Activated effector memory CD4-positive, alpha-beta T cell treated with Interleukin-2 at 50 U/mL for 16 hours (primary cell): ENCODE results near the gene PPIL1.

Experiments used
- DNase-seq: peaks from one replicate; pipeline ENCODE4 v3.0.0-alpha.2; 2020

The PPIL1 gene

GRCh38 chr6:36888115-36888643 is 13.6 kb upstream of the PPIL1 start:
- no peak for DNase-seq

- no peak for DNase-seq
Observed at GRCh38 chr6:36886950-36887618, 12.5 kb upstream of the PPIL1 start.

GRCh38 chr6:36885461-36886401 is 11.1 kb upstream of the PPIL1 start, which contains the start of gene C6orf89:
C6orf89 (plus strand) TSS chr6:36885952; CDS start chr6:36899445, 13,493 bp downstream.
- DNase-seq, result peak; percentile 93

GRCh38 chr6:36884610-36885009 is 10.0 kb upstream of the PPIL1 start:
- no peak for DNase-seq

- no peak for DNase-seq
Observed at GRCh38 chr6:36875250-36875633, 639 bp upstream of the PPIL1 start.

- no peak for DNase-seq
Observed at GRCh38 chr6:36873612-36874442, 776 bp downstream of the PPIL1 start.

DNA sequence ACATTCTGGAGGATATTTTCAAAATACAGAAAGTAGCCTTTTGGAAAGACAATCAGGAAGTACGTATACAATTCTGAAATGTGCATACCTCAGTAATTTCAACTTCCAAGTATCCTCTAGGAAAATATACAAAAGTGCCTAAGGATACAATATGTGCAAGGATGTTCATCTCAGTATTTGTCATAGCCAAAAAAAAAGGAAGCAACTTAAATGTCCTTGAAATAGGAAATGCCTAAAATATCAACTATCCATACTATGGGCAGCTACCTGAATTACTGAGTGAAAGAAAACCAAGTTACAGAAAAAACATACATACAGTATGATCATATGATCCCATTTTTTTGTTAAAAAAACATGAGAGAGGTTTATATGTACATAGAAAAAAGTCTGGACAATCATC is 1.5 kb downstream of the PPIL1 start:
- no peak for DNase-seq

DNA sequence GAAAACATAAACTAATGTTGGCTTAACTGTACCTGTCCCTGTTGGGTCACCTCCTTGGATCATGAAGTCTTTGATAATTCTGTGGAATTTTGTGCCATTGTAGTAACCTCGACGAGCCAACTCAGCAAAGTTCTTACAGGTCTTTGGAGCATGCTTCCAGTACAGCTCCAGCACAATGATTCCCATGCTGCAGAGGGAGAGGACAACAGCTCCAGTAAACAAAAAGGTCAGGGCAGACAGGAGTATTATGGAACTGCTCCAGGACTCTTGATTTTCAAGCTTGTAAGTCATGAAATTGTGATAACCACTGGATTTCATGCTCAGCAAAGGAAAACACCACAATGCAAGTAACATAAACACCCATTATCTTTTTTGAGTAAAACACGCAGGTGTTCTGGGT is 2.9 kb downstream of the PPIL1 start:
- DNase-seq, result no peak

DNA sequence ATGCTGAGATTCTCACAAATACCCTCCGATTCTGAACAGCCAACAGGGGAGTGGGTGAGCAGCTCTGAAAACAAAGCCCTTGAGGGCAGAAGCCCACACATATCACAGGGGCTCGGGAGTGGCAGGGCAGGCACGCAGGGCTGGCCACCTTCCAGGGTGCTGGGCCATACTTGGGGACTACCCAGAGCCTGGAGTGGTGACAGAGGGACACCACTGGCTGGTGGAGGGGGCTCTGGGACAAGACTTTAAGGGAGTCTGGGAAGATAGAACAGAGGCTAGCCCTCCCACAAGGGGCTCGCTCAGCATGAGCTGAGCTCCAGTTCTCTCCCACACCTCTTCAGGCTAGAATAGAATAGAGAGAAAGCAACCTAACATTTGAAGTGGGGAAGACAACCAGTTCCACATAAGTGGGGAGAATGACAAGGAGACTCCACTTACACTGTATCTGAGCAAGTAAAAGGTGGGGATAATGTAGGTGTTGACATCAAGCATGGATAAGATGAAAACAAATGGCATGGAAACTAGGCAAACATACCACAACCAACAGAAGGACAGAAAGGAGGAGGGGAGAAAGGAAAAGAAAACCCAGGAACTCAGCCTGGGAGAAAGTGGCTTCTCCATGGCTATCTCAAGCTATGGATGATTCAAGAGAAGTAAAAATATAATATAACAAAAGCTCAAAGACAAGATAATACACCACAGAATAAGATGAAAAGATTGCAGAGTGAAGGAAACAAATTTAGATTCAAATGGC is 7.0 kb downstream of the PPIL1 start:
- DNase-seq, result no peak

GRCh38 chr6:36865835-36866234 is 8.8 kb downstream of the PPIL1 start:
- DNase-seq, result no peak

DNA sequence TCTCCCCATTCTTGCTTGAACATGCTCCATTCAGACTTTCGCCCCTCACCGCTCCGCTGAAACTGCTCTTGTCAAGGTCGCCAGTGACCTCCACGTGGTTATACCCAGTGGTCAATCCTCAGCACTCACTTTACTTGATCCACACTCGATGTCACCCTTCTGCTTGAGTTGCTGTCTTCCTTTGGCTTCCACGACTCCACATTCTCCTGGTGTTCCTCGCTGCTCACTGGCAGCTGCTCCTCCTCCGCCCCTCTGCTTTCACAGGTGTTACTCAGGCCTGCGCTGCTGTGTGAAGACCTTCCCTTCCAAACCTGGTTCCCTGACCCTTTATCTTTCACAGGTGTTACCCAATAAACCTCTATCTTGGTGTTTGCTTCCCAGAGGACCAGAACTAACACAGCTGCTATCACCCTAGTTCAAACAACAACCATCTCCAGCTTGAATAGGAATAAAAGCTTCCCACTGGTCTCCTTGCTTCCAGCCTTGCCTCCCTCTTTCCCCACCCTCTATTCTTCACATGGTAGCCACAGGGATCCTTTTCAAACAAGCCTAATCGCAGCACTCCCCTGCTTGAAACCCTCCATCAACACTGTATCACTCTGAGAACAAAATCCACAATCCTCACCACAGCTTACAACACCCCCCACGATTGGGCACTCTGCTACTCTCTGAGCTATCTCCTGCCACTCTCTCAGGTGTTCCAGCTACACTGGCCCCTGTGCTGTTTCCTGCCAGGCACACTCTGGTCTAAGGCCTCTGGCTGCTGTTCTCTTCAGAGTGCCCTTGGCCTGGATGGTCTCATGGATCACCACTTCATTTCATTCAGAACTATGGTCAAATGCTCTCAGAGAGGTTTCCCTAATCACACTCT is 10.7 kb downstream of the PPIL1 start:
- DNase-seq, result no peak

DNA sequence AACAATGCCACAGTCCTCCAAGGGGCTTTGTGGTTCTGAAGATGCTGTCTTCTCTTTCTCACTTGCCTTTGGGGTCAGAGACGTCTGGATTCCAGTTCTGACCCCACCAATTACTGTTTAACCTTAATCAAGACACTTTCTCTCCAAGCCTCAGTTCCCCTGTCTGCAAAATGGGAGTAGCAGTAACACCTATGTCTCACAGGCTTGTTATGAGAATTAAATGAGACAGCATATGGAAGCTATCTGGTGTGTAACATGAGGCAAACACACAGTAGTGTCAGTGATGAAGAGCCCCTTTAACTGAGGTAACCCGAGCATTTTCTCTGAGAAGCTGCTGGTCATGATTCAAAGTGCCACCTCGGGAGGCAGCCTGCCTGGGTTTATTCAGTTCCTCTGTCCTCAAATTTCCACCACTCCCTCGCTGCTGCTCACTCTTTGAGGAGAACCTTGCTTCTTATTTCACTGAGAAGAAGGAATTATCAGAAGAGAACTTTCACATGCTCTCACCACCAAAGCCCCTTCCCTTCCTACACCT is 11.7 kb downstream of the PPIL1 start:
- no peak for DNase-seq

GRCh38 chr6:36862164-36862847 is 12.3 kb downstream of the PPIL1 start:
- no peak for DNase-seq

GRCh38 chr6:36860126-36860525 is 14.5 kb downstream of the PPIL1 start:
- no peak for DNase-seq

GRCh38 chr6:36858407-36858981 is 16.1 kb downstream of the PPIL1 start:
- no peak for DNase-seq

DNA sequence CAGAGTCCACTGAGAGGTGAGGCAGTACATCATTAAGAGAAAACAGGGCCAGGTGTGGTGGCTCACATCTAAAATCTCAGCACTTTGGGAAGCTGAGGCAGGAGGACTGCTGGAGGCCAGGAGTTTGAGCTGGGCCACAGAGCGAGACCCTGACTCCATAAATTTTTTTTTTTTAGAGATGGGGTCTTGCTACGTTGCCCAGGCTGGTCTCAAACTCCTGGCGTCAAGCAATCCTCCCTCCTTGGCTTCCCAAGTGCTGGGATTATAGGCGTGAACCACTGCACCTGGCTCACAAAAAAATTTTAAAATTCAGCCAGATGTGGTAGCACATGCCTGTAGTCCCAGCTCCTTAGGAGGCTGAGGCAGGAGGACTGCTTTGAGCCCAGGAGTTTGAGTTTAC is 17.3 kb downstream of the PPIL1 start:
- DNase-seq, result no peak

GRCh38 chr6:36856277-36856676 is 18.3 kb downstream of the PPIL1 start:
- no peak for DNase-seq

DNA sequence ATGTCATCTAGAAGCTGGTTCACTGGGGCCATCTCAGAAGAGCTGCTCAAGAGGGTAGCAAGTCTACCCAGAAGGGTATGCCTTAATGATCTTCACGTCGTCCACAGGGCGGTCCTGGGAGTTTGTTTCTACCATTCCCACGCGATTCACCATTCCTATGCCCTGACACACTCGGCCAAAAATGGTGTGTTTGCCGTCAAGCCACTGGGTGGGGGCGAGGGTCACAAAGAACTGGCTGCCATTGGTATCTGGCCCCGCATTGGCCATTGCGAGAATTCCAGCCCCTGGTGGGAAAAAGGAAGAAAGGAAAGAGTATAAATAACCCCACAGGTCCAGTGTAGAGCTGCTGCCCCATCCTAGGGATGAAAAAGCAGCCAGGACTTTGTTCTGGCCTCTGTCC is 18.9 kb downstream of the PPIL1 start:
- no peak for DNase-seq

GRCh38 chr6:36853325-36853724 is 21.3 kb downstream of the PPIL1 start:
- DNase-seq, result no peak
